ENCODE measurements around the gene HCN3.
A peak's percentile ranks its signal among the peaks of the same experiment; 100 is the strongest.

HCN3 gene

GRCh38 chr1:155247667-155248553 is 29.4 kb upstream of the HCN3 start:
- no peak for DNase-seq (ENCODE audit: extremely low read depth, insufficient read length)
- no peaks in the 10 kb centered on the region; the same call in 1 of the 2 replicates for H3K36me3 ChIP-seq (ENCODE audit: control insufficient read depth, insufficient read depth, low read length)
- TF ChIP-seq CTCF (IDR thresholded peaks at IDR 0.05; ENCODE audit: insufficient read depth, low read length, poor library complexity, severe bottlenecking), result no peak
- no peak overlapping the region for H3K4me3 ChIP-seq (replicated peaks; ENCODE audit: low read depth, low read length)
- no peaks in the 10 kb centered on the region for H3K27me3 ChIP-seq (replicated peaks; ENCODE audit: control insufficient read depth, insufficient read depth, low read length)

GRCh38 chr1:155250246-155250632 is 27.0 kb upstream of the HCN3 start:
- no peaks in the 10 kb centered on the region; the same call in 1 of the 2 replicates for H3K36me3 ChIP-seq (ENCODE audit: control insufficient read depth, insufficient read depth, low read length)
- no peaks in the 10 kb centered on the region for H3K27me3 ChIP-seq (replicated peaks; ENCODE audit: control insufficient read depth, insufficient read depth, low read length)
- peak overlapping the region; percentile 73 for H3K4me3 ChIP-seq (replicated peaks; ENCODE audit: low read depth, low read length)
- no peak for DNase-seq (ENCODE audit: extremely low read depth, insufficient read length)
- no peak for TF ChIP-seq CTCF (IDR thresholded peaks at IDR 0.05; ENCODE audit: insufficient read depth, low read length, poor library complexity, severe bottlenecking)

- Histone ChIP-seq H3K4me3 (replicated peaks; ENCODE audit: low read depth, low read length) (peak overlapping the region; percentile 73), H3K36me3 (ENCODE audit: control insufficient read depth, insufficient read depth, low read length) (no peaks in the 10 kb centered on the region; the same call in 1 of the 2 replicates), H3K27me3 (replicated peaks; ENCODE audit: control insufficient read depth, insufficient read depth, low read length) (no peaks in the 10 kb centered on the region)
- TF ChIP-seq CTCF (IDR thresholded peaks at IDR 0.05; ENCODE audit: insufficient read depth, low read length, poor library complexity, severe bottlenecking), result peak; percentile 100
- DNase-seq (ENCODE audit: extremely low read depth, insufficient read length), result peak; percentile 90
These were observed 26.4 kb upstream of the HCN3 start for GRCh38 chr1:155250633-155251449.

- no peak for DNase-seq (ENCODE audit: extremely low read depth, insufficient read length)
- H3K4me3 ChIP-seq (replicated peaks; ENCODE audit: low read depth, low read length), result no peak overlapping the region
- H3K36me3 ChIP-seq (ENCODE audit: control insufficient read depth, insufficient read depth, low read length), result peaks cover 3% of the 10 kb centered on the region
- no peak for TF ChIP-seq CTCF (IDR thresholded peaks at IDR 0.05; ENCODE audit: insufficient read depth, low read length, poor library complexity, severe bottlenecking)
- H3K27me3 ChIP-seq (replicated peaks; ENCODE audit: control insufficient read depth, insufficient read depth, low read length), result no peaks in the 10 kb centered on the region
These were observed 25.7 kb upstream of the HCN3 start for GRCh38 chr1:155251566-155251965.

GRCh38 chr1:155253208-155253607 is 24.1 kb upstream of the HCN3 start:
- no peak for TF ChIP-seq CTCF (IDR thresholded peaks at IDR 0.05; ENCODE audit: insufficient read depth, low read length, poor library complexity, severe bottlenecking)
- no peak overlapping the region for H3K4me3 ChIP-seq (replicated peaks; ENCODE audit: low read depth, low read length)
- no peak for DNase-seq (ENCODE audit: extremely low read depth, insufficient read length)
- H3K36me3 ChIP-seq (ENCODE audit: control insufficient read depth, insufficient read depth, low read length), result peaks cover 7% of the 10 kb centered on the region
- no peaks in the 10 kb centered on the region for H3K27me3 ChIP-seq (replicated peaks; ENCODE audit: control insufficient read depth, insufficient read depth, low read length)
